PFSK-1 (cell line): ENCODE results near the gene HPGDS.

ENCODE experiments used
- FOXP2 ChIP-seq: optimal IDR thresholded peaks from 2 replicates; pipeline ENCODE3; 2011; ENCODE audit warnings: borderline replicate concordance, control low read depth, inconsistent platforms; ENCODE audit not compliant: insufficient read depth; ENCODE audit errors: extremely low read length, extremely low read depth
- POLR2AphosphoS5 ChIP-seq: IDR thresholded peaks from 2 replicates; pipeline ENCODE4 v1.6.1; 2012; ENCODE audit warnings: low read depth, mild to moderate bottlenecking, control low read depth, low read length, moderate library complexity
- REST ChIP-seq, 2 experiments: IDR thresholded peaks; 2 replicates each; pipeline versions ENCODE4 v1.6.1 to v1.8.0; 2011 to 2012; ENCODE audit warnings: low read depth in 2 of 2, low read length in 2 of 2, control low read depth in 1 of 2, inconsistent platforms in 1 of 2, mild to moderate bottlenecking in 1 of 2, moderate library complexity in 1 of 2; ENCODE audit not compliant: insufficient read depth in 1 of 2
- SIN3A ChIP-seq: IDR thresholded peaks from 2 replicates; pipeline ENCODE4 v1.6.1; 2012; ENCODE audit warnings: mild to moderate bottlenecking, low read length, moderate library complexity, borderline replicate concordance; ENCODE audit not compliant: insufficient read depth
- TAF1 ChIP-seq: IDR thresholded peaks from 2 replicates; pipeline ENCODE4 v1.6.1; 2012; ENCODE audit warnings: low read length, control low read depth, borderline replicate concordance; ENCODE audit not compliant: insufficient read depth

HPGDS gene

GRCh38 chr4:94364527-94364926, 21.9 kb upstream of the HPGDS start:
- TF ChIP-seq TAF1: no peak
- no peak for TF ChIP-seq SIN3A
- no peak for TF ChIP-seq POLR2AphosphoS5
- TF ChIP-seq REST (IDR thresholded peaks at IDR 0.05; ENCODE audit: insufficient read depth in 1 of 2, low read depth in 2 of 2, low read length in 2 of 2): no peak
- TF ChIP-seq FOXP2: no peak

- TF ChIP-seq TAF1 (no peak), SIN3A (no peak), FOXP2 (no peak), REST (IDR thresholded peaks at IDR 0.05; ENCODE audit: insufficient read depth in 1 of 2, low read depth in 2 of 2, low read length in 2 of 2) (no peak), POLR2AphosphoS5 (no peak)
Measured at GRCh38 chr4:94363136-94363655, 20.6 kb upstream of the HPGDS start.

GRCh38 chr4:94359838-94360237, 17.2 kb upstream of the HPGDS start:
- TF ChIP-seq TAF1 (no peak), SIN3A (no peak), POLR2AphosphoS5 (no peak), FOXP2 (no peak), REST (IDR thresholded peaks at IDR 0.05; ENCODE audit: insufficient read depth in 1 of 2, low read depth in 2 of 2, low read length in 2 of 2) (no peak)

- TF ChIP-seq POLR2AphosphoS5 (no peak), TAF1 (no peak), REST (IDR thresholded peaks at IDR 0.05; ENCODE audit: insufficient read depth in 1 of 2, low read depth in 2 of 2, low read length in 2 of 2) (no peak), SIN3A (no peak), FOXP2 (no peak)
Measured at GRCh38 chr4:94359221-94359620, 16.6 kb upstream of the HPGDS start.

GRCh38 chr4:94358101-94358500, 15.5 kb upstream of the HPGDS start:
- TF ChIP-seq REST (IDR thresholded peaks at IDR 0.05; ENCODE audit: insufficient read depth in 1 of 2, low read depth in 2 of 2, low read length in 2 of 2) (no peak), SIN3A (no peak), POLR2AphosphoS5 (no peak), TAF1 (no peak), FOXP2 (no peak)
